ENCODE measurements around the gene ADGRL1.
"Not testable (repeated sequence)": the region's sequence is repeated elsewhere in the genome, so short reads cannot be mapped to it uniquely, and the experiment has no call there.

The ADGRL1 gene

DNA sequence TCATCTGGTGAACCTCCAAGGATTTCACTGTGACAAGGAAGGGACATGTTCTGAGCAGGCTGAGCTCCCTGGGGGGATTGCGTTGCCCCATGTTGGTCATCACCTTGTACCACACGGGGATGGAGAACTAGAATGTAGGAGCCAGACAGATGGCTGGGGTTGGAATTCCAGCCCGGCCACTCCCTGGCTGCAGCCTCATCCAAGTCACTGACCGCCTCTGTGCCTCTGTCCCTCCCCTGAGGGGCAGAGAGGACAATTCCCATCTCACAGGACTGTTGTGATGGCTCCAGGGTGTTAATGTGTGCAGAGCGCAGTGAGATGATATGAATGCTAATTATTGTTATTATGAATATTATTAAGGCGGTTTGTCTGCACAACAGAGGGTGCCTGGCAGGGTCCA is 24.1 kb downstream of the ADGRL1 start:
- no peaks in the 10 kb centered on the region for H3K9me3 ChIP-seq (ENCODE audit: insufficient read depth, low read length, severe bottlenecking)
- H2AFZ ChIP-seq (ENCODE audit: low read depth, low read length) = no peak overlapping the region
- ATAC-seq (ENCODE audit: insufficient read depth, low read depth) (no peak), DNase-seq (no peak)
- peaks cover 4% of the 10 kb centered on the region; the same call in 1 of the 2 replicates for H4K20me1 ChIP-seq (ENCODE audit: insufficient read depth, low read length)
- H3K4me1 ChIP-seq (ENCODE audit: insufficient read depth, low read length) = no peaks in the 10 kb centered on the region
- H3K36me3 ChIP-seq (ENCODE audit: insufficient read depth, low read length) = peaks cover 11% of the 10 kb centered on the region
- TF ChIP-seq, protein P1, sequence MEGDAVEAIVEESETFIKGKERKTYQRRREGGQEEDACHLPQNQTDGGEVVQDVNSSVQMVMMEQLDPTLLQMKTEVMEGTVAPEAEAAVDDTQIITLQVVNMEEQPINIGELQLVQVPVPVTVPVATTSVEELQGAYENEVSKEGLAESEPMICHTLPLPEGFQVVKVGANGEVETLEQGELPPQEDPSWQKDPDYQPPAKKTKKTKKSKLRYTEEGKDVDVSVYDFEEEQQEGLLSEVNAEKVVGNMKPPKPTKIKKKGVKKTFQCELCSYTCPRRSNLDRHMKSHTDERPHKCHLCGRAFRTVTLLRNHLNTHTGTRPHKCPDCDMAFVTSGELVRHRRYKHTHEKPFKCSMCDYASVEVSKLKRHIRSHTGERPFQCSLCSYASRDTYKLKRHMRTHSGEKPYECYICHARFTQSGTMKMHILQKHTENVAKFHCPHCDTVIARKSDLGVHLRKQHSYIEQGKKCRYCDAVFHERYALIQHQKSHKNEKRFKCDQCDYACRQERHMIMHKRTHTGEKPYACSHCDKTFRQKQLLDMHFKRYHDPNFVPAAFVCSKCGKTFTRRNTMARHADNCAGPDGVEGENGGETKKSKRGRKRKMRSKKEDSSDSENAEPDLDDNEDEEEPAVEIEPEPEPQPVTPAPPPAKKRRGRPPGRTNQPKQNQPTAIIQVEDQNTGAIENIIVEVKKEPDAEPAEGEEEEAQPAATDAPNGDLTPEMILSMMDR (IDR thresholded peaks at IDR 0.05; ENCODE audit: borderline replicate concordance, extremely low read depth, low read length, poor library complexity, severe bottlenecking) = no peak
- no peak for TF ChIP-seq EZH2 (IDR thresholded peaks at IDR 0.05; ENCODE audit: borderline replicate concordance, low read depth, low read length, severe bottlenecking)
- peaks cover 6% of the 10 kb centered on the region; the same call in 1 of the 2 replicates for H3K79me2 ChIP-seq (ENCODE audit: insufficient read depth, low read length)
- no peaks in the 10 kb centered on the region for H3K27me3 ChIP-seq (ENCODE audit: insufficient read depth, low read length, poor library complexity)
- H3K9ac ChIP-seq (ENCODE audit: low read depth, low read length) = no peak overlapping the region
- H3K4me2 ChIP-seq (ENCODE audit: insufficient read depth, low read length) = no peak overlapping the region
- H3K4me3 ChIP-seq (ENCODE audit: low read depth in 1 of 2, low read length in 2 of 2) = no peak overlapping the region
- H3K27ac ChIP-seq (ENCODE audit: low read length) = no peak overlapping the region

GRCh38 chr19:14181199-14181598 is 24.8 kb downstream of the ADGRL1 start:
- peaks cover 16% of the 10 kb centered on the region for H3K36me3 ChIP-seq (ENCODE audit: insufficient read depth, low read length)
- not testable (repeated sequence) for H3K9me3 ChIP-seq (ENCODE audit: insufficient read depth, low read length, severe bottlenecking); H3K27ac ChIP-seq (ENCODE audit: low read length); H3K79me2 ChIP-seq (ENCODE audit: insufficient read depth, low read length); H3K9ac ChIP-seq (ENCODE audit: low read depth, low read length); H4K20me1 ChIP-seq (ENCODE audit: insufficient read depth, low read length); ATAC-seq (ENCODE audit: insufficient read depth, low read depth); H2AFZ ChIP-seq (ENCODE audit: low read depth, low read length); H3K4me1 ChIP-seq (ENCODE audit: insufficient read depth, low read length); H3K4me2 ChIP-seq (ENCODE audit: insufficient read depth, low read length); H3K4me3 ChIP-seq (ENCODE audit: low read depth in 1 of 2, low read length in 2 of 2); H3K27me3 ChIP-seq (ENCODE audit: insufficient read depth, low read length, poor library complexity); DNase-seq

GRCh38 chr19:14177496-14178074 is 28.4 kb downstream of the ADGRL1 start:
- Histone ChIP-seq H3K27me3 (ENCODE audit: insufficient read depth, low read length, poor library complexity) (no peaks in the 10 kb centered on the region), H3K9ac (ENCODE audit: low read depth, low read length) (no peak overlapping the region), H3K79me2 (ENCODE audit: insufficient read depth, low read length) (no peaks in the 10 kb centered on the region), H3K27ac (ENCODE audit: low read length) (no peak overlapping the region), H3K4me1 (ENCODE audit: insufficient read depth, low read length) (no peaks in the 10 kb centered on the region), H3K9me3 (ENCODE audit: insufficient read depth, low read length, severe bottlenecking) (no peaks in the 10 kb centered on the region), H2AFZ (ENCODE audit: low read depth, low read length) (no peak overlapping the region), H3K4me3 (ENCODE audit: low read depth in 1 of 2, low read length in 2 of 2) (no peak overlapping the region), H4K20me1 (ENCODE audit: insufficient read depth, low read length) (peaks cover 2% of the 10 kb centered on the region; the same call in 1 of the 2 replicates), H3K36me3 (ENCODE audit: insufficient read depth, low read length) (peaks cover 38% of the 10 kb centered on the region), H3K4me2 (ENCODE audit: insufficient read depth, low read length) (no peak overlapping the region)
- TF ChIP-seq, protein P1 (IDR thresholded peaks at IDR 0.05; ENCODE audit: borderline replicate concordance, extremely low read depth, low read length, poor library complexity, severe bottlenecking) = no peak
- TF ChIP-seq EZH2 (IDR thresholded peaks at IDR 0.05; ENCODE audit: borderline replicate concordance, low read depth, low read length, severe bottlenecking) = no peak
- DNase-seq (no peak), ATAC-seq (ENCODE audit: insufficient read depth, low read depth) (no peak)

DNA sequence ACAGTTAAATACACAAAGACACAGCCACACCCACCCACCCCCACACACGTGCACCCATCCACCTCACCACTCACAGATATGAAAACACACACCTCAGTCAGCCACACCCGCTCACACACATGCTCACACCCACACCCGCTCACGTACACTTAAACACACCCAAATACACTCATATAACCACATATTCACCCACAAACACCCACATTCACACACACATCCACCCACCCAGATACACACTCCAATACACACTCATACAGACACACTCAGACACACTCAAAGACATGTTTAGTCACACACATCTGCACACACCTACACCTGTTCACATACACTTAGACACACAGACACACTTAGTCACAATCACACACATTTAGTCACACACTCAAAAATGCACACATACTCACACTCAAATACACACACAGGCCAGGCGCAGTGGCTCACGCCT is 30.6 kb downstream of the ADGRL1 start:
- H3K36me3 ChIP-seq (ENCODE audit: insufficient read depth, low read length) = peaks cover 58% of the 10 kb centered on the region
- H3K4me1 ChIP-seq (ENCODE audit: insufficient read depth, low read length) = no peaks in the 10 kb centered on the region
- H3K4me3 ChIP-seq (ENCODE audit: low read depth in 1 of 2, low read length in 2 of 2) = no peak overlapping the region
- H3K9me3 ChIP-seq (ENCODE audit: insufficient read depth, low read length, severe bottlenecking) = no peaks in the 10 kb centered on the region
- ATAC-seq (ENCODE audit: insufficient read depth, low read depth) (no peak), DNase-seq (no peak)
- no peaks in the 10 kb centered on the region for H3K79me2 ChIP-seq (ENCODE audit: insufficient read depth, low read length)
- no peak for TF ChIP-seq EZH2 (IDR thresholded peaks at IDR 0.05; ENCODE audit: borderline replicate concordance, low read depth, low read length, severe bottlenecking)
- TF ChIP-seq, protein P1 (IDR thresholded peaks at IDR 0.05; ENCODE audit: borderline replicate concordance, extremely low read depth, low read length, poor library complexity, severe bottlenecking) = no peak
- H4K20me1 ChIP-seq (ENCODE audit: insufficient read depth, low read length) = peaks cover 2% of the 10 kb centered on the region; the same call in 1 of the 2 replicates
- no peak overlapping the region for H3K27ac ChIP-seq (ENCODE audit: low read length)
- H3K4me2 ChIP-seq (ENCODE audit: insufficient read depth, low read length) = no peak overlapping the region
- H2AFZ ChIP-seq (ENCODE audit: low read depth, low read length) = no peak overlapping the region
- no peaks in the 10 kb centered on the region for H3K27me3 ChIP-seq (ENCODE audit: insufficient read depth, low read length, poor library complexity)
- no peak overlapping the region for H3K9ac ChIP-seq (ENCODE audit: low read depth, low read length)

All from DND-41 (cell line).